ENCODE data around the gene RALGAPA1. TPM values are rescaled to one million over a fixed set of nuclear protein-coding genes. Genes with fewer than 3 reads are reported as not detected.

Gene RALGAPA1
- total and polyA plus RNA-seq, 2 donors (not counting 1 experiment from before 2014, with no cell fraction given) = 7.2 to 34.5 TPM

- no peaks in the 10 kb centered on the region for H3K9me3 ChIP-seq (ENCODE audit: control insufficient read depth, insufficient read depth, low read depth, low read length)
- no peak overlapping the region for H2AFZ ChIP-seq (ENCODE audit: low read length)
- no peak for TF ChIP-seq EZH2 (IDR thresholded peaks at IDR 0.05; ENCODE audit: low read length, missing control alignments)
- TF ChIP-seq, protein P1, sequence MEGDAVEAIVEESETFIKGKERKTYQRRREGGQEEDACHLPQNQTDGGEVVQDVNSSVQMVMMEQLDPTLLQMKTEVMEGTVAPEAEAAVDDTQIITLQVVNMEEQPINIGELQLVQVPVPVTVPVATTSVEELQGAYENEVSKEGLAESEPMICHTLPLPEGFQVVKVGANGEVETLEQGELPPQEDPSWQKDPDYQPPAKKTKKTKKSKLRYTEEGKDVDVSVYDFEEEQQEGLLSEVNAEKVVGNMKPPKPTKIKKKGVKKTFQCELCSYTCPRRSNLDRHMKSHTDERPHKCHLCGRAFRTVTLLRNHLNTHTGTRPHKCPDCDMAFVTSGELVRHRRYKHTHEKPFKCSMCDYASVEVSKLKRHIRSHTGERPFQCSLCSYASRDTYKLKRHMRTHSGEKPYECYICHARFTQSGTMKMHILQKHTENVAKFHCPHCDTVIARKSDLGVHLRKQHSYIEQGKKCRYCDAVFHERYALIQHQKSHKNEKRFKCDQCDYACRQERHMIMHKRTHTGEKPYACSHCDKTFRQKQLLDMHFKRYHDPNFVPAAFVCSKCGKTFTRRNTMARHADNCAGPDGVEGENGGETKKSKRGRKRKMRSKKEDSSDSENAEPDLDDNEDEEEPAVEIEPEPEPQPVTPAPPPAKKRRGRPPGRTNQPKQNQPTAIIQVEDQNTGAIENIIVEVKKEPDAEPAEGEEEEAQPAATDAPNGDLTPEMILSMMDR (conservative IDR thresholded peaks at IDR 0.05 in 1 of 2, IDR thresholded peaks at IDR 0.05 in 1 of 2; ENCODE audit: low read depth in 1 of 2, low read length in 2 of 2) = no peak
- H3K79me2 ChIP-seq (ENCODE audit: control insufficient read depth, insufficient read depth, low read length) = no peaks in the 10 kb centered on the region
- no peak overlapping the region for H3K4me3 ChIP-seq (replicated peaks in 1 of 4; ENCODE audit: control extremely low read depth in 1 of 4, insufficient read depth in 1 of 4, low read depth in 3 of 4, low read length in 4 of 4)
- H3K27me3 ChIP-seq (ENCODE audit: control insufficient read depth, insufficient read depth, low read length) = no peaks in the 10 kb centered on the region
- no peaks in the 10 kb centered on the region for H3K36me3 ChIP-seq (ENCODE audit: control insufficient read depth, insufficient read depth, low read length)
- no peaks in the 10 kb centered on the region for H4K20me1 ChIP-seq (ENCODE audit: control insufficient read depth, extremely low read depth, insufficient read depth, low read length)
- no peak overlapping the region for H3K4me2 ChIP-seq (ENCODE audit: extremely low read depth, insufficient read depth, low read length)
- DNase-seq (ENCODE audit: low read depth in 2 of 2) = no peak
- H3K27ac ChIP-seq (ENCODE audit: insufficient read depth, low read length) = no peak overlapping the region
- H3K9ac ChIP-seq (ENCODE audit: insufficient read depth, low read length) = no peak overlapping the region
- H3K4me1 ChIP-seq (ENCODE audit: control insufficient read depth, extremely low read depth, insufficient read depth, low read length) = no peaks in the 10 kb centered on the region
Observed at GRCh38 chr14:35854696-35855270, 45.7 kb upstream of the RALGAPA1 start.

GRCh38 chr14:35853225-35853624 lies 44.1 kb upstream of the RALGAPA1 start:
- H2AFZ ChIP-seq (ENCODE audit: low read length) = no peak overlapping the region
- H3K27ac ChIP-seq (ENCODE audit: insufficient read depth, low read length) = no peak overlapping the region
- H4K20me1 ChIP-seq (ENCODE audit: control insufficient read depth, extremely low read depth, insufficient read depth, low read length) = no peaks in the 10 kb centered on the region
- H3K9ac ChIP-seq (ENCODE audit: insufficient read depth, low read length) = no peak overlapping the region
- no peaks in the 10 kb centered on the region for H3K79me2 ChIP-seq (ENCODE audit: control insufficient read depth, insufficient read depth, low read length)
- no peaks in the 10 kb centered on the region for H3K27me3 ChIP-seq (ENCODE audit: control insufficient read depth, insufficient read depth, low read length)
- TF ChIP-seq, protein P1 (conservative IDR thresholded peaks at IDR 0.05 in 1 of 2, IDR thresholded peaks at IDR 0.05 in 1 of 2; ENCODE audit: low read depth in 1 of 2, low read length in 2 of 2) = no peak
- no peak for TF ChIP-seq EZH2 (IDR thresholded peaks at IDR 0.05; ENCODE audit: low read length, missing control alignments)
- H3K4me3 ChIP-seq (replicated peaks in 1 of 4; ENCODE audit: control extremely low read depth in 1 of 4, insufficient read depth in 1 of 4, low read depth in 3 of 4, low read length in 4 of 4) = no peak overlapping the region
- H3K36me3 ChIP-seq (ENCODE audit: control insufficient read depth, insufficient read depth, low read length) = no peaks in the 10 kb centered on the region
- H3K4me1 ChIP-seq (ENCODE audit: control insufficient read depth, extremely low read depth, insufficient read depth, low read length) = no peaks in the 10 kb centered on the region
- no peak for DNase-seq (ENCODE audit: low read depth in 2 of 2)
- H3K9me3 ChIP-seq (ENCODE audit: control insufficient read depth, insufficient read depth, low read depth, low read length) = no peaks in the 10 kb centered on the region
- no peak overlapping the region for H3K4me2 ChIP-seq (ENCODE audit: extremely low read depth, insufficient read depth, low read length)

GRCh38 chr14:35851823-35852222 lies 42.7 kb upstream of the RALGAPA1 start:
- Histone ChIP-seq H3K9me3 (ENCODE audit: control insufficient read depth, insufficient read depth, low read depth, low read length) (no peaks in the 10 kb centered on the region), H2AFZ (ENCODE audit: low read length) (no peak overlapping the region), H4K20me1 (ENCODE audit: control insufficient read depth, extremely low read depth, insufficient read depth, low read length) (no peaks in the 10 kb centered on the region), H3K27ac (ENCODE audit: insufficient read depth, low read length) (no peak overlapping the region), H3K79me2 (ENCODE audit: control insufficient read depth, insufficient read depth, low read length) (no peaks in the 10 kb centered on the region), H3K9ac (ENCODE audit: insufficient read depth, low read length) (no peak overlapping the region), H3K27me3 (ENCODE audit: control insufficient read depth, insufficient read depth, low read length) (no peaks in the 10 kb centered on the region), H3K4me1 (ENCODE audit: control insufficient read depth, extremely low read depth, insufficient read depth, low read length) (no peaks in the 10 kb centered on the region), H3K36me3 (ENCODE audit: control insufficient read depth, insufficient read depth, low read length) (no peaks in the 10 kb centered on the region), H3K4me2 (ENCODE audit: extremely low read depth, insufficient read depth, low read length) (no peak overlapping the region), H3K4me3 (replicated peaks in 1 of 4; ENCODE audit: control extremely low read depth in 1 of 4, insufficient read depth in 1 of 4, low read depth in 3 of 4, low read length in 4 of 4) (no peak overlapping the region)
- no peak for TF ChIP-seq EZH2 (IDR thresholded peaks at IDR 0.05; ENCODE audit: low read length, missing control alignments)
- TF ChIP-seq, protein P1 (conservative IDR thresholded peaks at IDR 0.05 in 1 of 2, IDR thresholded peaks at IDR 0.05 in 1 of 2; ENCODE audit: low read depth in 1 of 2, low read length in 2 of 2) = no peak
- DNase-seq (ENCODE audit: low read depth in 2 of 2) = no peak

Data from fibroblast of lung (primary cell).